Measurements from ENCODE around the gene CHRM3.
"Not testable (repeated sequence)": the region's sequence is repeated elsewhere in the genome, so short reads cannot be mapped to it uniquely, and the experiment has no call there.

Gene CHRM3

GRCh38 chr1:239386453-239387303 lies at the start of gene CHRM3:
CHRM3 (plus strand) TSS chr1:239386568; CDS start chr1:239907452, 520,884 bp downstream.
- no peak for DNase-seq

DNA sequence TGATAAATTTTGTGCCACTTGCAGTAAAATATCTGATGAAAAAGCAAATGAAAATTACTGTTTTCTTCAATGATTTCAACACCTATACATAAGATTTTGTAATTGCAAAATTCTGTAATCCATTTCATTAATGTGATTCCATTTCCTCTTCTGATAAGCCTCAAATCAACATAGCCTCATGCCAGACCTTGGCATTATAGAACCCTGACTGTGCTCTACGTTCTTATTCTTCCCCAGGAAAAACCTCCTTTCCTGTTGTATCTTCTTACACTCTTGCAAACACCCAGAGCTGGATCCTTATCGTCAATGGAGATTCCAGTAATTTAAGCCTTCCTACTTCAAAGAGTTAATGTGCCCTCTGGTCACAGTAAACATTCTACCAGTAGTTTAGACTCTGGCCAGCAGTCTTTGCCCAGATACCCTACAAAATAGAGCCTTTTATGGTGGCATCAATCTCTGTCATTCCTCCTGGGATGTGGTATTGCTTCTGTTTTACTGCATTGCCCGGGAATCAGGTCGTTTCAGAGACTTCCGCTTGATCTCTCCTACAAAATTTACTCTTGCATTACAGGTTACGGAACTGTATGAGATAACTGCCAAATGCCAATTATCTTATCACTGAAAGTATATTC lies 48.5 kb upstream of the CHRM3 start:
- DNase-seq, result no peak

- DNase-seq, result no peak
These were observed 38.6 kb upstream of the CHRM3 start for GRCh38 chr1:239347776-239348175.

DNA sequence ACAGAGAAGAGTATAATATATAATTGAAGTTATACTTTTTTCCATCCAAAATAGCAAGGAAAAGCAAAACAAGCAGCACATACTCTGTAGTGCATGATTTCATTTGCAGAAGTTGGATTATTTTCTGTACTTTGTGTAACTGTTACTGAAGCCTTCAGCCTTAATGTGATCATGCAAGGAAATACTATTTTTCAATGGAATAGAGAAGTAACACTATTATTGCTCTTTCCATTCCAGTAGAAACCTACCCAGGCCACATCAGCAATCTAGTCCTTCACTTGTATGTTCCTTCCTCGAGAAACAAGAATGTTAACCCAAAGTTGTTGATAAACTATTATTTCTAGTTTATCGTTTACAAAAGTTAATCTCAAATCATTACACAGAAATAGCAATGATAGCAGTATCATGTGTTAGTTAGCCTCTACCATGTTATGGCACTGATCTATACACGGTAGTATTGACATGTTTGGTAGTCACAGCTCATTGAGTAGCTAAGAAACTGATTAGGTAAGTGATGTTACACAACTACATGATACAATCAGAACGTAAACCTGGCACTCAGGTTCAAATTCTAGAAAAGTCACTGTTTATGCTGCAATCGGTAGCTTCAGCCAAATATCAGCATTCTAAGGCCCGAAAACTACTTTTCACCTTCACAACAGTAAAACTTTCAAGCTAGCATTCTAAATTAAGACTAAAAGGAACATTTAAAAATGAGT lies 37.6 kb upstream of the CHRM3 start:
- no peak for DNase-seq

- DNase-seq, result no peak
These were observed 36.7 kb upstream of the CHRM3 start for GRCh38 chr1:239349699-239350098.

- no peak for DNase-seq
These were observed 32.8 kb upstream of the CHRM3 start for GRCh38 chr1:239353536-239353935.

- DNase-seq, result no peak
These were observed 32.1 kb upstream of the CHRM3 start for GRCh38 chr1:239354231-239354630.

- no peak for DNase-seq
These were observed 28.5 kb upstream of the CHRM3 start for GRCh38 chr1:239357867-239358266.

DNA sequence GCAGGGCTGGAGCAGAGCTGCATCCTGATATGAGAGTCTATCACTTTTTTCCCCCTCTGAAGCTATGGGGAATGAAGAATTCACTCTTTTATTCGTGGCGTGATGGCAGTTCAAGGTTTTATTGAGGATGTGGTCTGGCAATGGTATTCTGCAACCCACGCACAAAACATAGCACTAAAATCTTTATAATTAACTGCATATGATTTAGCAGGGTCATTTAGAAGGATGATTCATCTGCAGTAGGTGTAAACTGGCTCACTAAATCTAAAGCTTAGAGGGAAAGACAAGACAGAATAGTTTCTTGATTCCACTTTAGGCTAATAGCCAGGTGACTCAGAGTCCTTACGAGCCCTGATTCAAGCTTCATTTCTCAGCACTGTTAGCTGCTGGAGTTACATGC lies 25.0 kb upstream of the CHRM3 start:
- DNase-seq, result no peak

- no peak for DNase-seq
These were observed 22.4 kb upstream of the CHRM3 start for GRCh38 chr1:239363930-239364329.

DNA sequence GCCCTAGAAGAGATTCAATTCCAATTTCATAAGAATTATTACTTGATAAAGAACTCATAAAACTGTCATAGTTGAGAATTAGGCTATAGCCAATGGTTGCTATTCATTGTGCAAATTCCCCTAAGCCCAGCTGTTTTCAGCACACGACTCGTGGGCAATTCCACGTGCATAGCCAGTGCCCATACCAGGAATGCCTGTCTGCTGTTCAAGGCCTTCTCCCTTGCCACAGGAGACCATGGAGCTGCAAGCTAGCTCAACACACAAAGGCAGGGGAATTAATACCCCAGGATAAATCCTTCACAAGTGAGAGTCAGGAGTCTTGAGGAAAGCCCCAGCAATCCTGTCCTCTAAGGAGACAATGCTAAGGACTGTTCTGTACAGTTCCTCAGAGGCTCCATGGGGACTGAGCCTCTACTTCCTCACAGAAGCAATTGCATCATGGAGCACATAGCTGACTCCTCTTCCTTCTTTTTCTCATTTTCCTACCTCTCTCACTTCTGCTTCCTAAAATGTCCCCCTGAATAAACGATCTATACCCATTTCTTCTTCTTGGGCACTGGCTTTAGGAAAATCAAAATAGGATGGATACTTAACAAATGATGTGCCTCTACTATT lies 19.1 kb upstream of the CHRM3 start:
- DNase-seq, result no peak

DNA sequence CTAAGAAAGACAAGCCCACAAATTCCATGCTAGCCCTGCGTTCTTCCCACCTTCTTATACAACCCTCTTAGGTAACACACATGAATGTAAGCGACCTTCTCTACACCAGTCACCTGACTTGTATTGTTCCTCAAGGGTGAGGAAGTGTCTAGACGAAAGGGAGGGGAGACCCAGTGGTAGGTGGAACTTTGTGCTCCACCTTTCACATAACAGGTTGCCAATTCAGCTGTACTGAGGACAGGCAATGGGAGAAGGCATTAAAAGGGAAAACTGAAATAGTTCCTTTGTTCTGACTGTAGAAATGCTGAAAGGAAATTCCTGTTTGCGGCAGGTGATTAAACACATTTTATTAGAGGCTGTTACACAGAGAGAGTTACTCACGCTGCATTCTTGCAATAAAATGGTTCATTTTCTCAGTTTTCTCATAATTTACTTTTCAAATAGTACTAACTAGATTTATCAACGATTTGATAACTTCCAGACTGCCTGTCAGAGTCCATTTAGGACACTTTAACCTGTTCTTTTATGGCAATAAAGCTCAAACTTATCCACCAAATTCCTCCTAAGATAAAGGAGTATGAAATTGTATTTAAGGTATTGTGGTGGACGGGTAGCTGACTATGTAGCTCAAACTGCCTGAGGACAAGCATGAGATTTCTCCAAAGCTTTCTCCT lies 17.8 kb upstream of the CHRM3 start:
- DNase-seq, result no peak

GRCh38 chr1:239370869-239371268 lies 15.5 kb upstream of the CHRM3 start:
- not testable (repeated sequence) for DNase-seq

GRCh38 chr1:239382666-239383065 lies 3.7 kb upstream of the CHRM3 start:
- DNase-seq, result no peak

DNA sequence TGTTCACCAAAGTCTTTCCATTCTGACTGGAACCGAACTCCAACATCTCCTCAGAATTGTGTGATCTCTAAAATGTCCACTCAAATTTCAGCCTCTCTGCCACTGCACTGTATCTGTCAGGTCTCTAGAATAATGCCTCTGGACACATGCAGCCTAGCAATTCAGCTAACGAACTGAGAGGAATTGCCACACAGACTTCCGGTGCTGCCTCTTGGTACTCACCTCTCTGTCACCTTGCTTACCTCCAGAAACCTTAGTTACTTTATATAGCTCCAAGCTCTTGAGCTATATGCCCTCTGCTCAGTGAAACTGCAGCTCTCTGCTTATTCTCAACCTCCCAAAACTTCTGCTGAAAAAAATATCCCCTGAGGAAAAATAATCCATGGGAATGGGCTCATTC lies 2.7 kb upstream of the CHRM3 start:
- no peak for DNase-seq

DNA sequence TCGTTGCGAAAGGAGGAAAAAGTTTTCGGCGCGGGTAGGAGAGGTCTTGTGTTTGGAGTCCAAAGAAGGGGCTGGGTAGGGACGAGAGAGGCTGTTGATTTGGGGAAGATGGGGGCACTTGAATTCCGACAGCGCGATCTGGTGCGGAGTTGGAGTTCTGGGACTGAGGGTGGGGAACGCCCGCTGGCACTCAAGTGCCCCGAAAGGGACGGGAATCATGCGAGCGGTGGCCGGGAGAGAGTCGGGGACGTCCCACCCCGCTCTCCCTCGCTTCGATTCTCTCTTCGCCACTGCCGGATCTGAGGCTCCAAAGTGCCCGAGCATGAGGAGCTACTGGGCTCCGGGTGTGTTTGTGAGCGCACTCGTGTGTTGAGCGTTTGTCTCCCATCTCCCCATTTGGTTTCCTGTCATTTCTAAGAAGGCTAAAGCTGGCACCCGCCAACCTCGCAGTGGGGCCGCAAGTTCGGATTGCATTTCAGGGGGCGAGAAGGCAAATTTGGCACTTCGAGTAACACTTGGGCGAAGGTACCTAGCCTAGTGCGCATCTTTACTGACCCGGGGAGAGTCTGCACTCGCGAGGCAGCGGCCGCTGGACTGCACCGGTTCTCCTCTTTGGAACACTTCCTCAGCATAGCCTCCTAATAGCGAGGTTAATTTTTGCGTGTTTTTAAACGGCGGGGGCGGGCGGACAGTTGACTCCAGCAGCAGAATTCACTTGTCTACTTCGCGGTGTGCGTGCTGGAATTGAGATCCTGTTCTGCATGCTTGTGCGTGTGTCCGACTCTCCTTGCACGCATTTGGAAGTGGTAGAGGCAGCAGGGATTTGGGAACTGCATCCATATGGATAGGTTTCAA lies 1.2 kb downstream of the CHRM3 start:
- no peak for DNase-seq

DNA sequence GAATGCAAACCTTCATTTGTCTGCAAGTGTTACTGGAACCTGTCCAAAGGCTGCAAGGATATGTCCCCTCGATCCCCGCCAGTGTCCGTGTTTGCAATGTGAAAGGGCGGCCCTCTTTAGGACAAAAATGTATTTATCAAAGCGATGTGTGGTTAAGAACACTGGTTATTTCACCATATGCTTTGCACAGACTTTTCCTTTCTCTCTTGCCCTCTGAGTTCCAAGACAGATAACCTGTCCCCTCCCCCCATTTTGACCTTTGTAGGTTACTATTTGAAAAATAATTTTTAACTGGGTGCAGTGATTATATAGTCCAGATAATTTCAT lies 1.8 kb downstream of the CHRM3 start:
- no peak for DNase-seq

DNA sequence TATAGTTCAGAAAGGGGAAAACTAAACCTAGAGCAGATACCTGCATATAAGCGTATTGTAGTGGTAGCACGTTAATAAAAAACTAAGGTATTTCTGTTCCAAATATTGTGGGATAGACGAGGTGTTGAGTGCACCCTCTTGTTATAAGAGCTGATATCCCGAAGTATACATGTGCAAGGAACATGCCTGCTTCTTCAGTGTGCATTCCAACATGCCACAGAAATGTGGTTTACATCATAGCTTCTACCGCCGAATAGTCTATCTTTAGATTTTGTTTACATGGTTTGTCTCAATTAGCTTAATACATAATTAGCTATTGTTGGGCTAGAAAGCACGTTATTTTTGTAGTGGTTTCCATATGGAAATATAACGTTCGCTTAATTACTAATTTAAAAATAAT lies 2.2 kb downstream of the CHRM3 start:
- DNase-seq, result no peak

DNA sequence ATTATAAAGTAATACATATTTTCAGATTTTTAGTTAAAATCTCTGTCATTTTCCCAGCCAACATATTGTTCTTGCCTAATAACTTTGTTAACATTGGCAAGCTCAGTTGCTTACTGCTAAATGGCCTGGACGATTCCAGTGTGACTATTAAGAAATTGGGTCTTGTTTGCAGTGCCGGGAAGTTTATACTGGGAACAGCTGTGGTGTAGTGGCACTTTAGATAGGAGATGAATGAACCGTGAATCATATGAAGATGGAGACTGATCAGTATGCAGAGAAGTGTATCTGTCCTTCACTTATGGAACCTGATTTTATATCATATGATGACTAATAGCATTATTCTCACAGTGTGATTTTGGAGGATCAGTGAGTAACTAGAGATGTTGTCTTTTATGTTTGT lies 3.3 kb downstream of the CHRM3 start:
- DNase-seq, result no peak

- DNase-seq, result no peak
These were observed 5.9 kb downstream of the CHRM3 start for GRCh38 chr1:239392271-239392670.

DNA sequence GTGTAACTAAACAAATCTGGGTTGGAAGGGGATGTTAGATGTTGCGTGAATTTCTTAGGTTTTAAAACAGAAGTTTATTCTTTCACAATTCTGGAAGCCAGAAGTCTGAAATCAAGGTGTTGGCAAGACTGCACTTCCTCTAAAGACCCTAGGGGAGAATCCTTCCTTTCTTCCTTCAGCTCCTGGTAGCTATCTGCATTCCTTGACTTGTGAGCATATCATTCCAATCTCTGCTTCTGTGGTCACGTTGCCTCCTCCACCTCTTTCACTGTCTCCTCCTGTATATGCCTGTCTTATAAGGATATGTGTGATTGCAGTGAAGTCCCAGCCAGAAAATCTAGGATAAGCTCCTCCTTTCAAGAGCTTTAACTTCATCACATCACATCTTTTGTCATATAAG lies 7.7 kb downstream of the CHRM3 start:
- DNase-seq, result no peak

DNA sequence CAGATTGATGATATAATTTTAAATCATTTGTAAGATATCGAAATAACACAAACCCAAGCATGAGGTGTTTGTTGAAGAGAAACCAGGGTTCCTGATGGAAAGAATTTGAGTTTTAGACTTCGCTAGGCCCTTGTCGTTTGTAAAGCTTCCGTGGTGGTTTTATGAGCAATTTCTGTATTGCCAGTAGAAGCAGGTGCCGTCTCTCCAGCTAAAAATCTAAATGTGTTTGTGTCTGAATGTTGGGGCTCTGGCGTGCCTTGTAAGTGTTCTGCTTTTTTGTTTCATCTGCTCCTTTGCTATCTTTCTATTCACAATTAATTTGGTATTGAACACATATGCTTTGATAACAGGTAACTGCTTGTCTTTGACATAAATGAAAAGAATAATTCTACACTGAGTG lies 27.5 kb downstream of the CHRM3 start:
- DNase-seq, result no peak
